GM21447 (cell line): ENCODE results near the gene ADIPOQ.
"Not testable (repeated sequence)": the region's sequence is repeated elsewhere in the genome, so short reads cannot be mapped to it uniquely, and the experiment has no call there.

Experiments used
- ATAC-seq: cut with Tn5 transposase; IDR thresholded peaks from one replicate; pipeline ENCODE4 v1.9.1; 2021; ENCODE audit not compliant: unreplicated experiment

ADIPOQ gene

GRCh38 chr3:186826410-186826975, 16.0 kb upstream of the ADIPOQ start:
- no peak for ATAC-seq

- ATAC-seq = peak; percentile 87
Measured at GRCh38 chr3:186826976-186827857, 15.3 kb upstream of the ADIPOQ start.

- no peak for ATAC-seq
Measured at GRCh38 chr3:186828340-186828739, 14.2 kb upstream of the ADIPOQ start.

GRCh38 chr3:186831798-186832197, 10.7 kb upstream of the ADIPOQ start:
- no peak for ATAC-seq

- ATAC-seq = no peak
Measured at GRCh38 chr3:186832276-186832675, 10.2 kb upstream of the ADIPOQ start.

GRCh38 chr3:186839874-186840641, 2.5 kb upstream of the ADIPOQ start:
- ATAC-seq = no peak

- no peak for ATAC-seq
Measured at GRCh38 chr3:186841620-186842019, 890 bp upstream of the ADIPOQ start.

- no peak for ATAC-seq
Measured at GRCh38 chr3:186843039-186843432, 526 bp downstream of the ADIPOQ start.

- no peak for ATAC-seq
Measured at GRCh38 chr3:186844908-186845307, 2.4 kb downstream of the ADIPOQ start.

GRCh38 chr3:186845756-186846155, 3.2 kb downstream of the ADIPOQ start:
- no peak for ATAC-seq

- ATAC-seq = no peak
Measured at GRCh38 chr3:186847437-186847836, 4.9 kb downstream of the ADIPOQ start.

- peak; percentile 87 for ATAC-seq
Measured at GRCh38 chr3:186849374-186849975, 7.0 kb downstream of the ADIPOQ start.

- not testable (repeated sequence) for ATAC-seq
Measured at GRCh38 chr3:186851835-186852234, 9.3 kb downstream of the ADIPOQ start.

GRCh38 chr3:186852994-186853393, 10.5 kb downstream of the ADIPOQ start:
- no peak for ATAC-seq

GRCh38 chr3:186854146-186854545, 11.6 kb downstream of the ADIPOQ start:
- no peak for ATAC-seq

GRCh38 chr3:186854954-186855353, 12.4 kb downstream of the ADIPOQ start:
- ATAC-seq = no peak

- no peak for ATAC-seq
Measured at GRCh38 chr3:186857743-186858142, 15.2 kb downstream of the ADIPOQ start.

- ATAC-seq = not testable (repeated sequence)
Measured at GRCh38 chr3:186865215-186865853, 22.8 kb downstream of the ADIPOQ start.

- ATAC-seq = not testable (repeated sequence)
Measured at GRCh38 chr3:186866095-186866494, 23.6 kb downstream of the ADIPOQ start.

GRCh38 chr3:186869253-186870100, 27.0 kb downstream of the ADIPOQ start:
- no peak for ATAC-seq
